ENCODE results near the gene RBMS1.
"Not testable (repeated sequence)": the region's sequence is repeated elsewhere in the genome, so short reads cannot be mapped to it uniquely, and the experiment has no call there.

Gene RBMS1

GRCh38 chr2:160445673-160446072 is 47.9 kb downstream of the RBMS1 start:
- no peak for DNase-seq (ENCODE audit: low spot score)
- TF ChIP-seq CTCF (IDR thresholded peaks at IDR 0.05; ENCODE audit: extremely low read depth, insufficient read depth, missing control alignments), result no peak
- in situ Hi-C loops (cut with MboI; ENCODE audit: low pct_unique_long_range_greater_than_20kb, low sequenced_read_pairs, unreplicated experiment), result no loop called here

- in situ Hi-C loops (cut with MboI; ENCODE audit: low pct_unique_long_range_greater_than_20kb, low sequenced_read_pairs, unreplicated experiment), result no loop called here
- no peak for TF ChIP-seq CTCF (IDR thresholded peaks at IDR 0.05; ENCODE audit: extremely low read depth, insufficient read depth, missing control alignments)
- DNase-seq (ENCODE audit: low spot score), result no peak
Observed at GRCh38 chr2:160442603-160443002, 51.0 kb downstream of the RBMS1 start.

GRCh38 chr2:160440888-160441287 is 52.7 kb downstream of the RBMS1 start:
- no peak for TF ChIP-seq CTCF (IDR thresholded peaks at IDR 0.05; ENCODE audit: extremely low read depth, insufficient read depth, missing control alignments)
- in situ Hi-C loops (cut with MboI; ENCODE audit: low pct_unique_long_range_greater_than_20kb, low sequenced_read_pairs, unreplicated experiment), result no loop called here
- no peak for DNase-seq (ENCODE audit: low spot score)

- in situ Hi-C loops (cut with MboI; ENCODE audit: low pct_unique_long_range_greater_than_20kb, low sequenced_read_pairs, unreplicated experiment); DNase-seq (ENCODE audit: low spot score): not testable (repeated sequence)
Observed at GRCh38 chr2:160439038-160439437, 54.6 kb downstream of the RBMS1 start.

- no peak for TF ChIP-seq CTCF (IDR thresholded peaks at IDR 0.05; ENCODE audit: extremely low read depth, insufficient read depth, missing control alignments)
- in situ Hi-C loops (cut with MboI; ENCODE audit: low pct_unique_long_range_greater_than_20kb, low sequenced_read_pairs, unreplicated experiment), result no loop called here
- DNase-seq (ENCODE audit: low spot score), result no peak
Observed at GRCh38 chr2:160437273-160437672, 56.3 kb downstream of the RBMS1 start.

- in situ Hi-C loops (cut with MboI; ENCODE audit: low pct_unique_long_range_greater_than_20kb, low sequenced_read_pairs, unreplicated experiment), result no loop called here
- TF ChIP-seq CTCF (IDR thresholded peaks at IDR 0.05; ENCODE audit: extremely low read depth, insufficient read depth, missing control alignments), result no peak
- DNase-seq (ENCODE audit: low spot score), result no peak
Observed at GRCh38 chr2:160434254-160434948, 59.2 kb downstream of the RBMS1 start.

- in situ Hi-C loops (cut with MboI; ENCODE audit: low pct_unique_long_range_greater_than_20kb, low sequenced_read_pairs, unreplicated experiment), result no loop called here
- no peak for DNase-seq (ENCODE audit: low spot score)
- TF ChIP-seq CTCF (IDR thresholded peaks at IDR 0.05; ENCODE audit: extremely low read depth, insufficient read depth, missing control alignments), result no peak
Observed at GRCh38 chr2:160433466-160434140, 60.0 kb downstream of the RBMS1 start.
